SHP77 treated with DMSO at 0.1 percent for 48 hours (cell line): Measurements from ENCODE around the gene PRELID3B.
A peak's percentile ranks its signal among the peaks of the same experiment; 100 is the strongest.

Experiments
- DNase-seq: peaks from one replicate; lab custom pipeline; 2025; lab: John Stamatoyannopoulos, UW

Gene PRELID3B

DNA sequence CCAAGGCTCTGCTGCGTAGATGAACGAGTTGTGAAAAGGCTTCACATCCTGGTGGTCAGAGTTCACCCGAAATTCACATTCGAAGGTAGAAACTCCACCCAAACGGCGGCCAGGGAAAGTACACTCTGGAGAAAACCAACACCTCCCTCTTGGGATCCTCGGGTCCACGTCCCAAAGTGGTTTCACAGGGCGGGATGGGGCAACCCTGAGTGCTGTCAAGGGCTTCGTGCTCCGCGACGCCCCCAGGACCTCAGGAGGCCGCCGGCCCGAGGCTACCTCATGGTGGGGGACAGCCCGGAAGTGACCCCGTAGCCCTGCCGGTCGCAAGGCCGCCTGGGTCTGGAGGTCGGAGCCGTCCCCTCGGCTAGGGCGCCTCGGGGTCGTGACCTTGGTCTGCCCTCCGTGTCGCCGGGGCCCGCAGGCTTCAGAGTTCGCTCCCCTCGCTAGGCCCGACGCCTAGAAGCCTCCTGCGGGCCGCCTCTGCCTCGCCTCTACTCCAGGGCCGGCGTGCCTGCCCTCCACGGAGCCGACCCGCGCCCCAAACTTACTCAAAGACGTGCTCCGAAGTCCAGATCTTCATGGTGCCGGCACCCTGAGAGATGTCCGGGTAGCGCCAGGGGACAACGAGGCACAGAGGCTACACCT is at the start of gene PRELID3B:
PRELID3B (minus strand) TSS at position 636 of the 645 bp plus-strand sequence; CDS start at position 580, 56 bp downstream.
- no peak for DNase-seq

DNA sequence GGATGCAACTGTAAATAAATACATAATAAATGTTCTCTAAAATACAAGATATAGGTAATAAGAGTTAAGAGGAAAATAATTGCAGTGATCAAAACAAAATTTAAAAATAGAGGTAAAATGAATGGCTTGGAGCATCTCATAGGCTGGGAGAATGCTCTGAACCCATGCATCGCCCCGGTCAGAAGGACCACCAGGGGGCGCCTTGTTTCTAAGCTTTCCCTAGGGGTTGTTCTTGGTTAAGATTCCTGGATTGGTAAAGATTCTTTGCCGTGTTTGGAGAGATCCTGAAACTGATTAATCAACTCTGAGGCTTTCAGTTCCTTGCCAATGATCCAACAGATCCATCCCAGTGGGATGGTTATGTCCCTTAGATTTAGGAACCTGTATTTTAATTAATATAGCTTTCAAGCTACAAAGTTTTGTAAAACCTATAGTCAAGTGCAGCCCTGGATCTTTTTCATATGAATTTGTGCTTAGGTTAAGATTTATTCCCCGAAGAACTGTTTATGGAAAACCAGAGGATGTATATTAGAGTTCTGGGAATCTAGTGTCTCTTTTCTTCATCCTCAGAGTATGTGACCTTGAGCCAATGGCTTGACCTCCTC is 45.3 kb upstream of the PRELID3B start:
- peak; percentile 78 for DNase-seq

DNA sequence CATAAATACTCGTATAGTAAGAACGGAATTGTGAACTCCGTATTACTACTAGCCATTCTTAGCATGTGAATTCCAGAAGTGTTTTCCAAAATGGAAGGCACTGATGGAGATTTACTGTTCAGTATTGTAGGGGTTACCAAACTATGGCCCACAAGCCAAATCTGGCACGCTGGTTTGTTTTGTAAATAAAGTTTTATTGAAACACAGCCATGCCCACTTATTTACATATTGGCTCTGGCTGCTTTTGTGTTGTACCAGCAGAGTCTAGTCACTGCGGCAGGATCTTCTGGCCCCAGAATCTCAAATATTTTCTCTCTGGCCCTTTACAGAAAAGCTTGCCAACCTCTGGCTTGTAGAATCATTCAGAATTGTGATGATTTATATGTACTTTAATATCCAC is 44.3 kb upstream of the PRELID3B start:
- DNase-seq: no peak

DNA sequence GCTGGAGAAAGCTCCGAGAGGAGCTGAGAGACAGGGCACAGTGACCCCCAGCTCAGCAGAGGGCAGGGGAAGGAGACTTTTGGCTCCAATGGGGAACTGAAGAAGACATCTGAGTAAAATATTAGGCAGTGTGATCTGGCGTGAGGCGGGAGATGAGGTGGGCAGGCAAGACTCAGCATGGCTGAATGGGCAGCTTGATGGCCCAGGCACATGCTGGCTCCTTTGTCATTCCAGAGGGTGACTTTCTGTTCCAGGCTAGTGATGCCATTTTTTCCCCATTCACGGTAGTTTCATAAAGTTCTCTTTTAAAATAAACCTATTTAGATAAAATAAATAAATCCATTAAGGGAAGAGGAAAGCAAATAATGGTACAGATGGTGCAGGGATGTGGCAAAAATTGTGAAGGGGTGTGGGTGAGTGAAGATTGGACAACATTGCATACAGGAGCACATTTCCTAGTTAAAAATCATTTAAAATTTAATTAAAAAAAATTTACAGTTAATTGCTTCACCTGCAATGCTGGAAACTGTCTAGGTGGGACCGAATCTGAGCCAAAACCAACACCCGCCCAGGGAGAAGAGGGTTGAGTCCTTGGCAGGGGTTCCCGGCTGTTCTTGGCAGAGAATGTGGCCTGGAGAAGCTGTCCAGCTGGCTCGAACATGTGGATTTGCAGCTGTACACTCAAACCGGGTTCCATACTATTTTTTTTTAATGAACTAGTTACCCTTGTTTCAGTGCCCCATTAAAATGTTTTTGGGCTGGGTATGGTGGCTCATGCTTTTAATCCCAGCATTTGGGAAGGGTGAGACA is 41.7 kb upstream of the PRELID3B start:
- no peak for DNase-seq

DNA sequence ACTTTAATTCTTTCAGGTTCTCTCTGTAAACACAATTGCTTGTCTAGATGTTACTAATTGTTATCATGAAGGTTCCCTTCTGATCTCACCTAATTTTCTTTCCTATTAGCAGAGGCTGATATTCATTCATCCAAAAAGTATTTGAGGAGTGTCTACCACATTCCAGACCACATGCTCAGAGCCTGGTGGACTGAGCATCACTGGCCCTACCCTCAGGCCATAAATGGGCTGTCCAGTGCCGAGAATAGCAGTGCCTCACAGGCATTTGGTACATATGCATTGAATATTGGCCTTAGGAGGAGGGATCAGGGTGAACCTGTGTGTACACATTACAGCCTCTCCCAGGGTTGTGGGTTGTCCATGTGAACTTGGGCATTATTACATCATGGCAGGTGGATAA is 40.4 kb upstream of the PRELID3B start:
- DNase-seq: no peak

DNA sequence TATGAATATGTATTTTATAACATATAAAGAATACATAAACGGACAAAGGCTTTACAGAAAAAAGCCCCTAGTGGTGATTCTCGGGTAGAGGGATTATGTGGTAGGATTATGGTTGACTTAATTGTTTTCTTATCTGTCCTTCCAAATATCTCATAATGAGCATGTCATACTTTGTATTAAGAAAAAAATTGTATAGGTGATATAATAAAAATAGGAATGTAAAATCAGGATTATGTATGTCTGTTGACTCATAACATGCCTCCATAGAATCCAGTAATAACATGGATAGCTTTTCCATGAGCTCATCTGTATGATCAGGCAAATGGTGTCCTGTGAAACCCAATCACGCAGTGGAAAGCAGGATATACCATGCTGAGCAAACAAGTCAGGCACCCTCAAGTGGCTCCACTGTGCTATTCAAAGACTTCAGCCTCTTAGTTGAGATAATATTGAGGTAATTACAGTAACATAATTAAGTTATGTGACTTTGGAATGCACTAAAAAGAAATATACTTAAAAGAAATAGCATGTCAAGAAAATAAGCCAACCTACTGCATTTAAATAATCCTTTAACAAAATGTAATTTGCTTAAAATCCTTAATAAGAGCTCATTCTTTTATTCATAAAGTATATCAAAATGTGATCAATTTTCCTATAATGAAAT is 39.6 kb upstream of the PRELID3B start:
- DNase-seq: peak; percentile 77

DNA sequence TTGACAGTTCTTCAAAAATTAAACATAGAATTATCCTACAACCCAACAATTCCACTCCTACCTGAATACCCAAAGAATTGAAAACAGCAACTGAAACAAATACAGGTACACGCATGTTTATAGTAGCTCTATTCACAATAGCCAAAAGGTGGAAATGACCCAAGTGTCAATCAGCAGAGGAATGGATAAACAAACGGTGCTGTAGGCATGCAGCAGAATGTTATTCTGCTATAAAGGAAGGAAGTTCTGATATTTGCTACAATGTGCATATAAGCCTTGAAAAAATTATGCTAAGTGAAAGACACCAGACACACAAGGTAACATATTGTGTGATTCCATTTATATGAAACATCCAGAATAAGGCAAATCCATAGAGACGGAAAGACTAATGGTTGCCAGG is 38.5 kb upstream of the PRELID3B start:
- DNase-seq: no peak

DNA sequence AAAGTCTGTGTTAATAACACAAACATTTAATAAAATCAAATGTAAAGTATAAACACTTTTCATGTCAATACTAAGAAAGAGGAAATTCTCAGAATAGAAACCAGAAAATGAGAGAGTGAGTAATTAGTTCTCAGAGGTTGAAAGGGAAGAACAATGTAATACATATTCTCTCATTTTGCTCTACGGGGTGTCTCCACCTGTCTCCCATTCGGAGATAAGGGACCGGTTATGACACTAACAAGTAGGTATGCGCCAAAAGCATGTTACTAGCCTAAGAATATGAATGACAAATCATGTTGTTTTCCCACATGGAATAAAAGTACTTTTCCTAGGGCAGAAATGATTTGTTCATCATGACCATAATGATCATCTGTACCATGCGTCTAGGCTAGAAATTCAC is 35.6 kb upstream of the PRELID3B start:
- no peak for DNase-seq

DNA sequence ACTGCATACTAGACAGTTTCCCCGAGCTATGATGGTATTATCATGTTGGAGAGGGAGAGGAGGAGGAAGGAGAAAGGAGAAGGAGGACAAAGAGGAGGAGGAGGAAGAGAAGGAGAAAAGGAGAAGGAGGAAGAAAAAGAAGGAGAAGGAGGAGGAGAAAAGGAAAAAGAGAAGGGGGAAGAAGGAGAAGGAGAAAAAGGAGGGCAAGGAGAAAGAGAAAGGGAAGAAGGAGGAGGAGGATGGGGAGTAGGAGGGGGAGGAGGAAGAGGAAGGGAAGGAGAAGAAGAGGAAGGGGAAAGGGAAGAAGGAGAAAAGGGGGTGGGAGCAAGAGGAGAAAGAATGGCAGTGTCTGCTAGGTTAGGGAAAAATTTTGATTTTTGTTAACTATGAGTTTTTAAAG is 35.1 kb upstream of the PRELID3B start:
- DNase-seq: no peak

DNA sequence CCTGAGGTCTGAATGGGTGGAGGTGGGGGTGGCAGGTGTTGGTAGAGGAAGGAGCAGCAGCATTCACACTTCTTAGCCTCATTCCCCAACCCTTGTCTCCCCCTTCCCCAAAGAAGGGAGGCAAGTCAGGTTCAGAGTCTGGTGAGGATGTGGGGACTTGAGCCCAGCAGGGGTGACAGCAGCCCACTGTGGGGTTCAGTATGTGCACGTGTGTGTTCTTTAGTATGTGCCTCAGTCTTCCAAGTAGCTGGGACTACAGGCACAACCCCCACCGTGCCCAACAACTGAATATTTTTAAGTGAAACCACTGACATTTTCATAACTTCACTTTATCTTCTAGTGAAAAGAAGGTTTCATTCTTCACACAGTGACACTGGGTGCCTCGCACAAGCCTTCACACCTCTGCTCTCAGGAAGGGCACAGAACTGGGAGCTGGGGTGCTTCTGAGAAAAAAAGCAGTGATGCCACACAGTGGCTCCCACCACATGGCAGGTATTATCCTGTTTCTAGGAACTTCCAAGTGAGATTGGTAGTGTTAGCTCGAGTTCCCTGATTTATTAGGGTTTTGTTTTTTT is 33.4 kb upstream of the PRELID3B start:
- no peak for DNase-seq

DNA sequence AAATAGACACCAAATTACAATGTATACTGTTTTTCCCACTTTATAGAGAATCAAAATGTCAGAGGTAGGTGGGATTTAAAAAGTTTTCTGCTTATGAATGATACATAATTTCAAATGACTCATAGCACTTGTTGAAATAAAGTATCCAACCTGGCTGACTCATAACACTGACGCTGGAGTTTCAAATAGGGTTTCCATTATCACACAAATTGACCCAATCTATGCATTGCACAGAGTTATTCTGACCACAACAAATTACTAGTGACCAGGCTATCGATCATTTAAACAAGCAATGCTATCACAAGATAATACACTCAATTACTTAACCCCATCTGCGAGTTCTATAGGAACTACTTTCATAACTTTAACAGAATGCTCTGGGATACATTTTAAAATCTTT is 31.9 kb upstream of the PRELID3B start:
- no peak for DNase-seq

DNA sequence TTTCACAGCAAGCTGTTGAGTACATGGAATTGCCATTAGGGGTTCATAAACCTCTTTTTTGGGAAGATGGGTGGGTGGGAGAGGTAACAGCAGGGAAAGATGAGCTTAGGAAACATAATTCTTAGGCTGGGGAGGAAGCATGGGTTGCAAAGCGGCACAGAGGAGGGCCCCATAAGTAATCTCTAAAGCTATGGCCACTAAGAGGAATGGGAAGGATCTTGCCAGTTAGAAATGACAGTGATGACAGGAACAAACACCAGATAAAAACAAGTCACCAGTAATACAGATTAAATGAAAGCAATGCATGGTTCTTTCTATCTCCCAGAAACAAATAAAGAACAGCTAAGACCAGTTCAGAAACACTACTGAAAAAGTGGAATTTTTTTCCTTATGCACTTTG is 31.0 kb upstream of the PRELID3B start:
- no peak for DNase-seq

DNA sequence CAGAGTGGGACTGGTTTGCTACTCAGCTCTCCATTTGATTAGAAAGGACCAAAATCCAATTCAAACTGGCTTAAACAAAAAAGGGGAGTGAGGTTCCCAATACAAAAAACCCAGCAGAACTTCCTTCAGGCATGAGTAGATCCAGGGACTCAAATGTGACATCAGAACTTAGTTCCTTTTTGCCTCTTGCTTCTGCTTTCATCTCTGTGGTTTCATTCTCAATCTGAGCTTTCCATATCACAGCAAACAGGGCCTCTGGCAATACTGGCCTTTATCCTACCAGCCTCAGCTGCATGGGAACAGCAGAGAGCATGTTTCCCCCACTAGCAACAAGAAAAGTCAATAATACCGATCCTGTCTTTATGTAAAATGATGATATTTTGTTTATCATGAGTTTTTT is 28.6 kb upstream of the PRELID3B start:
- DNase-seq: no peak

DNA sequence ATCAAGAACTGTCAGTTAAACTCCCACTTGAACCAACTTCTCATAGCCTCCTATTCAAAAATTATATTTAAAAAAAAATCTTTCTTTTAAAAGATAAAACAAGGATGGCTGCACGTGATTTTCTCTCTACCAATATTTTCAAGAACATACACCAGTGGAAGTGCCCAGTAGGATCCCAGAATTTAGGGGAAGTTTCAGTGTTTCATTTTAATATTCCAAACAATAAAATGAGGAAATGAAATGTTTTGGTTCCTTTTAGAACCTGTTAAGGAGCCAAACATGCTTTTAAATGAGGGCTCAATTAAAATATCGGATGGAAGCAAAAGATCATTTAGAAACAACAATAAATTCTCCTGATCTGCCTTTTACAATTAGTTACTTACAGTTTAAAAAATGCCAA is 26.4 kb upstream of the PRELID3B start:
- DNase-seq: no peak

DNA sequence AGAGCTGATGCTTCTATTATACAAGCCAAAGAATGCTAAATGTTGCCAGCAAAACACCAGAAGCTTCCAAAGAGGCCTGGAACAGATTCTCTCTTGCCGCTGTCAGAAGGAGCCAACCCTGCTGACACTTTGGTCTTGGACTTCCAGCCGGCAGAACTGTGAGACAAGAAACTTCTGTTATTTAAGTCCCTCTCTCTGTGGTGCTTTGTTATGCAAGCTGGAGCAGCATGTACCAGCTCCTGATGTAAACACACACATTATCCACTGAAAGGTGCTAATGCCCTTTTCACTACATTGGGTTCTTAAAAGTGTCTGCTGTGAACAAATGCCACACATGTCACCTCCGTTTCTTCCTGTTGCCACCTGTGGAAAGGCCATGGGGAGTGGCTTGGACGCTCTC is 25.9 kb upstream of the PRELID3B start:
- DNase-seq: no peak

DNA sequence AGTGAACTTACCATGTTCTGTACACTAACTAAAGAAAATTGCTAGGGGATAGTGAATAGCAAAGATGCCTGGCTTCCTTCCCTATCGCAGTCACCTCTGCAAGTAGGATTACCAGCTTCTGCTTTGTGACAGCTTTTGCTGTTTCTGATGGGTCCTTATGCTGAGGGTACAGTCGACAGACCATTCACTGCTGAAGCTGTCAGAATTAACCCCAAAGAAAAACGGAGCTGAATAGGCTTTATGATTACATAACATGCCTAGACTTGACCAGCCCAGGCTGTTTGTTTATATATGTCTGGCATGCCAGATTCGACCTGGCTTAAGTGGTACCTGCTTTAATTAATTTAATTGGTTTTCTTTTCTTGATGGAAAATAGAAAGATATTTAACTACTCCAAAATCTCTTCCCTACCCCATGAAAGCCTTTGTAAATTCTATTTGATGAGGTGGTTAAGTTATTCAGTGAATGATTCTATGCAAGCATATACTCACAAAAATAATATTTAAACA is 21.7 kb upstream of the PRELID3B start:
- peak; percentile 59 for DNase-seq

DNA sequence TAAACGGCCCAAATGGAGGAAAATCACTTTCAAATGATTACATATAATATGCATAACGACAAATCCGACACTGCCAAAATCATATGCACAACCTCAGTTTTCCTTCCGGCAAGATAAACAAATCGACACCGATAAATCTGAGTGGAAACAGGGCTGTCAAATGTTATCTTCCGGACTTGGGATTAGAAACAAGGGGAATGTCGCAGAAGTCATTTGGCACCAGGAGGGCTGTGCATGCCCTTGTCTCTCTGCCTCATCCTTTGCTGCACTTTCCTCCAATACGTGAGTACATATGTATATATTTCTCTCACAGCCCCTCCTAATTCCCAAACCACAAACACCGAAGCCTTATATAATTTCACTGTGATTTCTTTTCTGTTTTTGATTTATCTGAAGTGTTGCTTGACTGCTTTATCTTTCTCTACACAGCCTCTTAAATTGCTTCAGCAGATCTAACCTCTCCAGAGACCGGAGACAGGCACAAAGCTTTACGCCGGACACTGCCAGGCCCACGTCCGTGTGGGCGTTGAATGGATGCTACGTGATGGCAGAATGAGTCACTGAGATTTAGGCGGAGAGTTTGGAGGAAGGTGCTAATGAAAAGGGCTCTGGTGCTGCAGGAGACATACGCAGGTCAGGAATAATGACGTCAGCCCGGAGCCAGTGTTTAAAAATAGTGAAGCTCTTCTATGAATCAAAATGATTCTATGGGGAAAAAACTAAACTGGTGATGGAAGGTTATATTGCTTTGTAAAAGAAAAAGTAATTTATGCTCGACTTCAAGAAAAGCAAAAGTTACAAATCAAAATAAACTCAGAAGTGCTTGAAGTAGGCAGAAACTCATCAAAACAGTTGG is 21.0 kb upstream of the PRELID3B start:
- DNase-seq: peak; percentile 93

DNA sequence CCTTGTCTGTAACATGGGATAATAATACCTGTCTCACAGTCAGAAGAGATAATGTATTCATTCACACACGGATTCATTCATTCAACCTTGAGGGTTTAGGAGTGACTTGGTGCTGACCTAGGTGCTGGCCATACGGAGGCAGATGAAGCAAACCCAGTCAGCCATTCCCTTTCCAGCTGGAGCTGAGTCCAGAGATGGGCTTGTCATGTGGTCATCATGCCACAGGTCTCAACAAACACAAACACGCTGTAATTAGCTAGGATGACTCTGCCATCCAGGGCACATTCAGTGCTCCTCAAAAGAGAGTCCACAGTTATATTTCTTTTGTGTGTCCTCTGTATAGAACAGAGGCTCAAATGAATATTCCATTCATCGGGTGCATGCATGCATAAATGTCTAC is 19.5 kb upstream of the PRELID3B start:
- no peak for DNase-seq

DNA sequence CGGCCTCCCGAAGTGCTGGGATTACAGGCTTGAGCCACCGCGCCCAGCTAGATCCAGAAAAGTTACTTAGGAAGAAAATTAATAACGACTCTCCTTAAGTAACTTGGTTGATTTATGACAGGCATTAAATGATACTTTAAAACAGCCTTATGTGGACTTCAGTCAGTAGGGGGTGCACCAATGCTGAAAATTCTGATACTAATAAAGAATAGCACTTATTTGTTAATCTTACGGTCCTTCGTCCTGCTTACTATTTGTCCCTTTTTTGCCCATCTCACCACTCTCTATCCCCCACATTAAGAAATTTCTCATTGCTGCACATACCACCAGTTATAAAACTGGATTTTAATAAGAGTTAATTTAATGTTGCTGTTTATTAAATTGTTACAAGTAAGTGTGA is 12.7 kb upstream of the PRELID3B start:
- DNase-seq: peak; percentile 14

DNA sequence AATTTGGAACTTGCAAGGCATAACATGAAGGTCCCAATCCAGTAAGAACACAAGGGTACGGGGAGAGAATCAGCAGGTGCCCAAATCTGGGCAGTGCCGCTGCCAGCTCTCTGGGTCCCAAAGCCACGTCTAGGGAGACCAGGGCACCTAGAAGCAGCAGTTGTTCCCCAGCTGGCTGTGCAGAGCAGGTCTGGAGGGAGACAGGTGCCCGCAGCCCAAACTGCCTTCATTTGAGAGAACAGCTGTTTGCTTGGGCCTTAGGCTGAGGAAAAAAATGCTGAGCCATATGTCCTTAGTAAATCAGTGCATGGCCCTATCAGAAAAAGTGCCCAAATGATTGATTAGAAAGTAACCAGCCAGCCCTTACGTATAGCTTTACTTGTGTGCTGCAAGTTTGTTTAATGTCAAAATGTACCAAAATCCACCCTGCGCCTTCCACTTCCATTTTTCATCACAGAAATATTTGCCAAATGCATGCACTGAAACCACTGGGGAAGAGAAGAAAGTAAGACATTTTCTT is 9.1 kb upstream of the PRELID3B start:
- DNase-seq: no peak

DNA sequence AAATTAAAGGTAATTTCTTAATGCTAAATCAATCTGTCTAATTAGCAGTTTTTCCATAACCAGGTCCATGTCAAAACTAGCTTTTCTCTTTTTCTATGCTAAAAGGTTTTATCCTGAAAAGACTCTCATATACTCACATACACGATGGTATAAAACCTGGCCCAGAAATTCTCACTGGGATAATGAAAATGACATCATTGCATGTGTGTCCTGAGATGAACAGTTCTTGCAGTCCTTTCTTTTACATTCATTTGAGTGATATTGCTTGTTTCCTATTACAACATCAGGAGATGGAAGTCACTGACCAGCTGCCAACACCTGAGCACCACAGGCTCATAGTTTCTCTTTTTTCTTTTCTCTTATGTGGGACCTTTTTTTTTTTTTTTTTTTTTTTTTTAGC is 7.9 kb upstream of the PRELID3B start:
- DNase-seq: no peak
